Tibial nerve (tissue), 4 donors: ENCODE results near the gene EN2.

Source experiments
- CTCF ChIP-seq, 5 experiments: fragments of 200-600 bp in 3 of 5; fragments of 450-650 bp in 2 of 5; sonication (generic) in 3 of 5; IDR thresholded peaks; one replicate each; pipeline ENCODE4 v1.5.1; 2016 to 2019; ENCODE audit warnings: antibody characterized with exemption in 5 of 5, mild to moderate bottlenecking in 3 of 5, moderate library complexity in 2 of 5
- EP300 ChIP-seq, 2 donors: sonication (generic); formaldehyde crosslinking; IDR thresholded peaks; one replicate each; pipeline ENCODE4 v1.6.1; 2017; ENCODE audit warnings: antibody characterized with exemption in 2 of 2, mild to moderate bottlenecking in 1 of 2
- POLR2A ChIP-seq, 2 donors: fragments of 450-650 bp; IDR thresholded peaks; one replicate each; pipeline ENCODE4 v1.6.1; 2017; ENCODE audit warnings: antibody characterized with exemption in 2 of 2, mild to moderate bottlenecking in 2 of 2, moderate library complexity in 2 of 2

GRCh38 chr7:155426543-155427410 lies 31.2 kb upstream of the EN2 start:
- TF ChIP-seq CTCF (IDR thresholded peaks at IDR 0.05) (no peak), POLR2A (IDR thresholded peaks at IDR 0.05) (no peak), EP300 (IDR thresholded peaks at IDR 0.05) (no peak)
